COR-L47 (cell line): ENCODE measurements around the gene LRRC47.

Source experiments
- DNase-seq: peaks from one replicate; lab custom pipeline; 2025; lab: John Stamatoyannopoulos, UW

LRRC47 gene

GRCh38 chr1:3796215-3797061 lies at the start of gene LRRC47:
Gene LRRC47, minus strand, starts transcription at chr1:3796498. Its CDS starts 22 bp downstream, at chr1:3796476.
- peak; percentile 92 for DNase-seq

GRCh38 chr1:3842912-3843311 lies 46.6 kb upstream of the LRRC47 start:
- DNase-seq: no peak

GRCh38 chr1:3841491-3841890 lies 45.2 kb upstream of the LRRC47 start:
- DNase-seq: no peak

GRCh38 chr1:3838788-3839187 lies 42.5 kb upstream of the LRRC47 start:
- DNase-seq: no peak

GRCh38 chr1:3837685-3838084 lies 41.4 kb upstream of the LRRC47 start:
- no peak for DNase-seq

GRCh38 chr1:3837200-3837599 lies 40.9 kb upstream of the LRRC47 start:
- DNase-seq: no peak

- DNase-seq: no peak
Observed at GRCh38 chr1:3836421-3836820, 40.1 kb upstream of the LRRC47 start.

- DNase-seq: no peak
Observed at GRCh38 chr1:3834701-3835100, 38.4 kb upstream of the LRRC47 start.

GRCh38 chr1:3831689-3832088 lies 35.4 kb upstream of the LRRC47 start:
- no peak for DNase-seq

- DNase-seq: no peak
Observed at GRCh38 chr1:3828391-3828790, 32.1 kb upstream of the LRRC47 start.

GRCh38 chr1:3827813-3828307 lies 31.6 kb upstream of the LRRC47 start:
- no peak for DNase-seq

GRCh38 chr1:3825356-3825755 lies 29.1 kb upstream of the LRRC47 start:
- no peak for DNase-seq

GRCh38 chr1:3824650-3825049 lies 28.4 kb upstream of the LRRC47 start:
- no peak for DNase-seq

- DNase-seq: no peak
Observed at GRCh38 chr1:3822421-3822820, 26.1 kb upstream of the LRRC47 start.

GRCh38 chr1:3821908-3822307 lies 25.6 kb upstream of the LRRC47 start:
- no peak for DNase-seq

GRCh38 chr1:3821447-3821846 lies 25.1 kb upstream of the LRRC47 start:
- no peak for DNase-seq

- DNase-seq: no peak
Observed at GRCh38 chr1:3821004-3821403, 24.7 kb upstream of the LRRC47 start.

- no peak for DNase-seq
Observed at GRCh38 chr1:3820316-3820715, 24.0 kb upstream of the LRRC47 start.

- DNase-seq: no peak
Observed at GRCh38 chr1:3819771-3820200, 23.5 kb upstream of the LRRC47 start.

GRCh38 chr1:3817821-3818597 lies 21.7 kb upstream of the LRRC47 start:
- DNase-seq: no peak

GRCh38 chr1:3817138-3817740 lies 20.9 kb upstream of the LRRC47 start:
- no peak for DNase-seq

GRCh38 chr1:3816331-3817137 lies 20.2 kb upstream of the LRRC47 start:
- no peak for DNase-seq
